ENCODE measurements around the gene H2AZ2.

Gene H2AZ2

GRCh38 chr7:44838751-44839150 is 9.1 kb downstream of the H2AZ2 start:
- H3K4me3 ChIP-seq (IDR thresholded peaks at IDR 0.05; ENCODE audit: insufficient read depth, low read depth, low read length), result no peak overlapping the region
- H3K79me2 ChIP-seq (ENCODE audit: insufficient read depth, low read depth), result peaks cover 36% of the 10 kb centered on the region
- TF ChIP-seq, protein P1, sequence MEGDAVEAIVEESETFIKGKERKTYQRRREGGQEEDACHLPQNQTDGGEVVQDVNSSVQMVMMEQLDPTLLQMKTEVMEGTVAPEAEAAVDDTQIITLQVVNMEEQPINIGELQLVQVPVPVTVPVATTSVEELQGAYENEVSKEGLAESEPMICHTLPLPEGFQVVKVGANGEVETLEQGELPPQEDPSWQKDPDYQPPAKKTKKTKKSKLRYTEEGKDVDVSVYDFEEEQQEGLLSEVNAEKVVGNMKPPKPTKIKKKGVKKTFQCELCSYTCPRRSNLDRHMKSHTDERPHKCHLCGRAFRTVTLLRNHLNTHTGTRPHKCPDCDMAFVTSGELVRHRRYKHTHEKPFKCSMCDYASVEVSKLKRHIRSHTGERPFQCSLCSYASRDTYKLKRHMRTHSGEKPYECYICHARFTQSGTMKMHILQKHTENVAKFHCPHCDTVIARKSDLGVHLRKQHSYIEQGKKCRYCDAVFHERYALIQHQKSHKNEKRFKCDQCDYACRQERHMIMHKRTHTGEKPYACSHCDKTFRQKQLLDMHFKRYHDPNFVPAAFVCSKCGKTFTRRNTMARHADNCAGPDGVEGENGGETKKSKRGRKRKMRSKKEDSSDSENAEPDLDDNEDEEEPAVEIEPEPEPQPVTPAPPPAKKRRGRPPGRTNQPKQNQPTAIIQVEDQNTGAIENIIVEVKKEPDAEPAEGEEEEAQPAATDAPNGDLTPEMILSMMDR (conservative IDR thresholded peaks at IDR 0.05; ENCODE audit: low read depth, low read length), result no peak
- H4K20me1 ChIP-seq (ENCODE audit: insufficient read depth), result no peaks in the 10 kb centered on the region
- no peaks in the 10 kb centered on the region for H3K27me3 ChIP-seq (ENCODE audit: insufficient read depth, low read depth)
- H3K27ac ChIP-seq, result no peak overlapping the region
- H3K4me1 ChIP-seq (ENCODE audit: low read depth, poor library complexity, severe bottlenecking), result peaks cover 23% of the 10 kb centered on the region
- H2AFZ ChIP-seq (ENCODE audit: low read depth), result no peak overlapping the region
- H3K36me3 ChIP-seq (ENCODE audit: insufficient read depth), result peaks cover 5% of the 10 kb centered on the region; the same call in 1 of the 2 replicates
- H3K9ac ChIP-seq, result no peak overlapping the region
- no peak overlapping the region for H3K4me2 ChIP-seq

DNA sequence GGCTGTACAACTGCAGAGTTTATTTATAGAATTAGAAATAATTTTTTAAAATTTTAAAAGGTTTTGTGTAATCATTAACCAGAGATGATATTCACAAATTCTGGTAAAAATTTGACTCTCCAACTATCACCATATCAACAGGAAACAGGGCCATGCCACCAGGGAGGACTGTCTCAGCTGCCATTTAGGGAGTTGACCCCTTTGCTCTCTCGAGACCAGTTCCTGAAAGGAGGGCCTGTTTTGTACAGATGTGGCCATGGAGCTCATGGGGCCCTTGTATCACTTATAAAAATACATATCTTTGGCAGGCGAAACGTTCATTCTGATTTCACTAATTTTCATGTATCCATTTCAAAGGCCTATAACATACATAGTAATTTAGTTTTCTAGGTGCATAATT is 20.3 kb downstream of the H2AZ2 start:
- H3K27me3 ChIP-seq (ENCODE audit: insufficient read depth, low read depth), result no peaks in the 10 kb centered on the region
- H3K4me2 ChIP-seq, result no peak overlapping the region
- no peak overlapping the region for H3K9ac ChIP-seq
- no peak overlapping the region for H2AFZ ChIP-seq (ENCODE audit: low read depth)
- H3K79me2 ChIP-seq (ENCODE audit: insufficient read depth, low read depth), result no peaks in the 10 kb centered on the region
- H3K36me3 ChIP-seq (ENCODE audit: insufficient read depth), result peaks cover 3% of the 10 kb centered on the region; the same call in 1 of the 2 replicates
- H4K20me1 ChIP-seq (ENCODE audit: insufficient read depth), result no peaks in the 10 kb centered on the region
- no peaks in the 10 kb centered on the region for H3K4me1 ChIP-seq (ENCODE audit: low read depth, poor library complexity, severe bottlenecking)
- no peak overlapping the region for H3K27ac ChIP-seq
- TF ChIP-seq, protein P1 (conservative IDR thresholded peaks at IDR 0.05; ENCODE audit: low read depth, low read length), result no peak
- H3K4me3 ChIP-seq (IDR thresholded peaks at IDR 0.05; ENCODE audit: insufficient read depth, low read depth, low read length), result no peak overlapping the region

DNA sequence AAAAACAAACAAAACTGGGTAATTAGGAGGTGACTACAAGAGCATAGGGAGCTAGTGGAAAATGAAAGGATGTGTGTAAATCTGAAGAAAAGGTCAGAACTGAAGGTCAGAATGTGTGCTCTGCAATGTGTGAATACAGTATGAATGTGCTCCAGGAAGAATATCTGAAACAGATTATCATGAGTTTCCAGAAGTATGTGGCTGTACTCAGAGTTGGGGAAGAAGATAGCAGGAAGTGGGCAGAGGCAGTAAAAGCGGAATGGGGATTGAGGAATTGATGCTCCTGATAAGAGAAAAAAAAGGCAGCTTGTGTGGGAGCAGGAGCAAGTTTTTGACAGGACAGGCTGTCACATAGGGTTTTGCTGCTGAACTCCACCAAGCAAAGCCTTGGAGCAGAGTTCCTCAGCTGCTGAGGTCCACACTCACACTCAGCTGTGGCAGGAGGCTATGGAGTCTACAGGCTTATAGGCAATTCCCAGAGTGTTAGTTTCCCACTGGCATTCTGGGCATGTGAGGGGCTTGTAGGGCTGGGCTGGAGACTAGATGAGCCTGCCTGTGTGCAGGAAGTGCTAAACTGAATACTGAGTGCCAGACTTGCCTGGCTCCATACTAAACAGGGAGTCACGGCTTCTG is 22.9 kb downstream of the H2AZ2 start:
- H3K4me1 ChIP-seq (ENCODE audit: low read depth, poor library complexity, severe bottlenecking), result no peaks in the 10 kb centered on the region
- no peak overlapping the region for H3K4me2 ChIP-seq
- no peaks in the 10 kb centered on the region for H4K20me1 ChIP-seq (ENCODE audit: insufficient read depth)
- peaks cover 2% of the 10 kb centered on the region; the same call in 1 of the 2 replicates for H3K36me3 ChIP-seq (ENCODE audit: insufficient read depth)
- H3K4me3 ChIP-seq (IDR thresholded peaks at IDR 0.05; ENCODE audit: insufficient read depth, low read depth, low read length), result no peak overlapping the region
- TF ChIP-seq, protein P1 (conservative IDR thresholded peaks at IDR 0.05; ENCODE audit: low read depth, low read length), result no peak
- no peaks in the 10 kb centered on the region for H3K79me2 ChIP-seq (ENCODE audit: insufficient read depth, low read depth)
- no peak overlapping the region for H2AFZ ChIP-seq (ENCODE audit: low read depth)
- H3K27me3 ChIP-seq (ENCODE audit: insufficient read depth, low read depth), result no peaks in the 10 kb centered on the region
- no peak overlapping the region for H3K9ac ChIP-seq
- H3K27ac ChIP-seq, result no peak overlapping the region

GRCh38 chr7:44823255-44823781 is 24.6 kb downstream of the H2AZ2 start:
- Histone ChIP-seq H3K4me1 (ENCODE audit: low read depth, poor library complexity, severe bottlenecking) (no peaks in the 10 kb centered on the region), H3K79me2 (ENCODE audit: insufficient read depth, low read depth) (no peaks in the 10 kb centered on the region), H3K4me3 (IDR thresholded peaks at IDR 0.05; ENCODE audit: insufficient read depth, low read depth, low read length) (no peak overlapping the region), H4K20me1 (ENCODE audit: insufficient read depth) (no peaks in the 10 kb centered on the region), H3K36me3 (ENCODE audit: insufficient read depth) (no peaks in the 10 kb centered on the region; the same call in 1 of the 2 replicates), H3K27me3 (ENCODE audit: insufficient read depth, low read depth) (no peaks in the 10 kb centered on the region), H3K27ac (no peak overlapping the region), H3K9ac (no peak overlapping the region), H2AFZ (ENCODE audit: low read depth) (no peak overlapping the region), H3K4me2 (no peak overlapping the region)
- TF ChIP-seq, protein P1 (conservative IDR thresholded peaks at IDR 0.05; ENCODE audit: low read depth, low read length), result no peak

Data from KMS-11 (cell line).